H1 (cell line): ENCODE data around the gene DGKZ. TPM values are rescaled to one million over a fixed set of nuclear protein-coding genes. Genes with fewer than 3 reads are reported as not detected.
A peak's percentile ranks its signal among the peaks of the same experiment; 100 is the strongest.

Experiments used
- CTCF ChIA-PET: fragments of 300-600 bp; sonication (Branson Sonifier 250); formaldehyde crosslinking; loops from one replicate; lab custom pipeline; 2021; ENCODE audit not compliant: partially characterized antibody; lab: Charles Lee
- POLR2A ChIA-PET: fragments of 300-600 bp; sonication (Branson Sonifier 250); formaldehyde crosslinking; loops from one replicate; lab custom pipeline; 2021; ENCODE audit warnings: inconsistent platforms; ENCODE audit not compliant: partially characterized antibody; lab: Charles Lee
- DNase-seq, 2 experiments: peaks; one replicate each; pipeline versions ENCODE4 v3.0.0 to v3.0.0-alpha.2; 2010 to 2022; ENCODE audit warnings: low spot score in 2 of 2, low read depth in 1 of 2, mixed read lengths in 1 of 2
- FAIRE-seq: peaks from 2 replicates; lab custom pipeline; 2011; peaks lifted over from hg19 to GRCh38; lab: Jason Lieb, UNC
- H2AFZ ChIP-seq: 2 replicates; pipeline ENCODE4 v1.8.1; 2012; ENCODE audit warnings: low read length, inconsistent platforms
- H2AK5ac ChIP-seq: 2 replicates; pipeline ENCODE4 v1.6.1; 2013; ENCODE audit warnings: low read depth, low read length
- H2BK120ac ChIP-seq: replicated peaks from 2 replicates; pipeline ENCODE3; 2013; ENCODE audit warnings: low read depth, low read length, inconsistent platforms
- H2BK12ac ChIP-seq: 2 replicates; pipeline ENCODE4 v1.6.1; 2013; ENCODE audit warnings: low read depth, low read length
- H2BK15ac ChIP-seq: 2 replicates; pipeline ENCODE4 v1.6.1; 2013; ENCODE audit warnings: low read length
- H2BK20ac ChIP-seq: 2 replicates; pipeline ENCODE4 v1.6.1; 2013; ENCODE audit warnings: low read length
- H2BK5ac ChIP-seq: 2 replicates; pipeline ENCODE4 v1.6.1; 2013; ENCODE audit warnings: low read depth, low read length
- H3K14ac ChIP-seq: 2 replicates; pipeline ENCODE4 v1.6.1; 2013; ENCODE audit warnings: inconsistent platforms; ENCODE audit not compliant: insufficient read length
- H3K18ac ChIP-seq: 2 replicates; pipeline ENCODE4 v1.6.1; 2013; ENCODE audit warnings: low read length; ENCODE audit errors: extremely low read depth
- H3K23ac ChIP-seq: 2 replicates; pipeline ENCODE4 v1.6.1; 2013; ENCODE audit warnings: inconsistent platforms; ENCODE audit not compliant: insufficient read length
- H3K23me2 ChIP-seq: 2 replicates; pipeline ENCODE4 v1.6.1; 2013; ENCODE audit warnings: low read depth, low read length
- H3K27ac ChIP-seq: 2 replicates; pipeline ENCODE4 v1.6.1; 2011; ENCODE audit warnings: low read depth, low read length, inconsistent platforms
- H3K27me3 ChIP-seq, 4 experiments: replicated peaks in 1 of 4; 1 replicate in 1 of 4; 2 replicates in 3 of 4; pipeline versions ENCODE4 v1.6.1 to v1.8.1; 2011 to 2013; ENCODE audit warnings: low read length in 3 of 4, mild to moderate bottlenecking in 3 of 4, inconsistent platforms in 2 of 4, mixed read lengths in 2 of 4, moderate library complexity in 1 of 4; ENCODE audit not compliant: control insufficient read depth in 3 of 4, insufficient read depth in 3 of 4; ENCODE audit errors: extremely low read depth in 1 of 4
- H3K36me3 ChIP-seq, 4 experiments: 2 replicates each; pipeline versions ENCODE4 v1.6.1 to v1.8.1; 2011 to 2013; ENCODE audit warnings: mild to moderate bottlenecking in 4 of 4, low read length in 3 of 4, moderate library complexity in 2 of 4, control low read depth in 1 of 4, inconsistent platforms in 1 of 4; ENCODE audit not compliant: insufficient read depth in 4 of 4, control insufficient read depth in 2 of 4
- H3K4ac ChIP-seq: replicated peaks from 2 replicates; pipeline ENCODE3; 2013; ENCODE audit warnings: low read length, low read depth, mixed read lengths, inconsistent platforms; ENCODE audit not compliant: insufficient read length
- H3K4me1 ChIP-seq, 4 experiments: replicated peaks in 1 of 4; 1 replicate in 1 of 4; 2 replicates in 3 of 4; pipeline versions ENCODE4 v1.6.1 to v1.8.1; 2011 to 2013; ENCODE audit warnings: low read length in 3 of 4, inconsistent platforms in 2 of 4, mixed read lengths in 1 of 4; ENCODE audit not compliant: insufficient read depth in 4 of 4, control insufficient read depth in 3 of 4
- H3K4me2 ChIP-seq, 2 experiments: 2 replicates each; pipeline versions ENCODE4 v1.6.1 to v1.8.1; 2011 to 2013; ENCODE audit warnings: low read depth in 2 of 2, low read length in 2 of 2, control low read depth in 1 of 2, inconsistent platforms in 1 of 2, mild to moderate bottlenecking in 1 of 2; ENCODE audit not compliant: insufficient read depth in 1 of 2
- H3K4me3 ChIP-seq, 4 experiments: fragments of 200-600, 300-600 bp in 1 of 4; sonication (generic), shearing (Covaris generic), sonication (Bioruptor Twin) in 1 of 4; 2 replicates each; pipeline versions ENCODE4 v1.5.1 to v1.8.1; 2011 to 2016; ENCODE audit warnings: low read length in 4 of 4, low read depth in 3 of 4, control low read depth in 2 of 4, inconsistent platforms in 2 of 4, mild to moderate bottlenecking in 2 of 4, mixed read lengths in 1 of 4, moderate library complexity in 1 of 4; ENCODE audit not compliant: insufficient read depth in 2 of 4; ENCODE audit errors: extremely low read depth in 1 of 4
- H3K56ac ChIP-seq: replicated peaks from 2 replicates; pipeline ENCODE3; 2013; ENCODE audit warnings: low read depth, mild to moderate bottlenecking, mixed read lengths, low read length, inconsistent platforms; ENCODE audit not compliant: insufficient read length
- H3K79me1 ChIP-seq: 2 replicates; pipeline ENCODE4 v1.6.1; 2013; ENCODE audit warnings: low read depth, low read length, control low read depth
- H3K79me2 ChIP-seq, 2 experiments: 2 replicates each; pipeline versions ENCODE4 v1.6.1 to v1.8.1; 2012 to 2013; ENCODE audit warnings: low read length in 2 of 2, mild to moderate bottlenecking in 2 of 2, inconsistent platforms in 1 of 2; ENCODE audit not compliant: insufficient read depth in 2 of 2, control insufficient read depth in 1 of 2
- H3K9ac ChIP-seq, 4 experiments: replicated peaks in 1 of 4; 1 replicate in 1 of 4; 2 replicates in 3 of 4; pipeline versions ENCODE4 v1.6.1 to v1.8.1; 2011 to 2013; ENCODE audit warnings: low read depth in 3 of 4, low read length in 3 of 4, control low read depth in 2 of 4, mild to moderate bottlenecking in 2 of 4, moderate library complexity in 2 of 4, inconsistent platforms in 1 of 4; ENCODE audit errors: extremely low read depth in 1 of 4
- H3K9me3 ChIP-seq, 2 experiments: 2 replicates each; pipeline versions ENCODE4 v1.6.1 to v1.8.1; 2012 to 2013; ENCODE audit warnings: mild to moderate bottlenecking in 2 of 2, moderate library complexity in 2 of 2, control low read depth in 1 of 2, inconsistent platforms in 1 of 2, low read depth in 1 of 2, low read length in 1 of 2, mixed read lengths in 1 of 2; ENCODE audit not compliant: insufficient read depth in 2 of 2
- H4K20me1 ChIP-seq, 2 experiments: replicated peaks in 1 of 2; 2 replicates each; pipeline versions ENCODE3 to v1.8.1; 2011 to 2013; ENCODE audit warnings: inconsistent platforms in 2 of 2, low read length in 2 of 2, mild to moderate bottlenecking in 1 of 2; ENCODE audit not compliant: insufficient read depth in 2 of 2, control insufficient read depth in 1 of 2
- H4K5ac ChIP-seq: 2 replicates; pipeline ENCODE4 v1.6.1; 2013; ENCODE audit warnings: low read length, low read depth, mixed read lengths, inconsistent platforms; ENCODE audit not compliant: insufficient read length
- H4K8ac ChIP-seq: 2 replicates; pipeline ENCODE4 v1.8.0; 2013; ENCODE audit warnings: mild to moderate bottlenecking, moderate library complexity, low read length, inconsistent platforms; ENCODE audit not compliant: insufficient read depth; ENCODE audit errors: extremely low read depth
- H4K91ac ChIP-seq: replicated peaks from 2 replicates; pipeline ENCODE3; 2013; ENCODE audit warnings: low read length, mixed read lengths, inconsistent platforms; ENCODE audit not compliant: insufficient read length
- ASH2L ChIP-seq: fragments of 200-600, 300-600 bp; sonication (generic); IDR thresholded peaks from one replicate; pipeline ENCODE4 v1.7.1; 2017; ENCODE audit warnings: low read length
- EP300 ChIP-seq, 2 experiments: IDR thresholded peaks; 1 replicate in 1 of 2; 2 replicates in 1 of 2; pipeline ENCODE4 v1.6.1; 2011 to 2012; ENCODE audit warnings: low read depth in 2 of 2, low read length in 2 of 2, mild to moderate bottlenecking in 2 of 2, borderline replicate concordance in 1 of 2, inconsistent platforms in 1 of 2, moderate library complexity in 1 of 2
- FOSL1 ChIP-seq: IDR thresholded peaks from 2 replicates; pipeline ENCODE4 v1.6.1; 2011; ENCODE audit warnings: mild to moderate bottlenecking, low read depth, low read length, moderate library complexity; ENCODE audit not compliant: insufficient read depth
- GABPA ChIP-seq: IDR thresholded peaks from 2 replicates; pipeline ENCODE4 v1.6.1; 2011; ENCODE audit warnings: mild to moderate bottlenecking, low read length, moderate library complexity, borderline replicate concordance; ENCODE audit not compliant: insufficient read depth
- GTF2F1 ChIP-seq: IDR thresholded peaks from 2 replicates; pipeline ENCODE4 v1.6.1; 2012; ENCODE audit warnings: low read depth, low read length, improper control_type of control experiment, borderline replicate concordance
- POLR2AphosphoS5 ChIP-seq: IDR thresholded peaks from 2 replicates; pipeline ENCODE4 v1.6.1; 2011; ENCODE audit warnings: low read depth, low read length
- RFX5 ChIP-seq: IDR thresholded peaks from 2 replicates; pipeline ENCODE4 v1.6.1; 2011; ENCODE audit warnings: low read depth, low read length, improper control_type of control experiment, borderline replicate concordance
- SUZ12 ChIP-seq: fragments of 200-600 bp; sonication (generic); IDR thresholded peaks from 2 replicates; pipeline ENCODE4 v1.6.1; 2012; ENCODE audit warnings: mild to moderate bottlenecking, inconsistent platforms, low read length, moderate library complexity, mixed read lengths
- TAF7 ChIP-seq: optimal IDR thresholded peaks from 2 replicates; pipeline ENCODE3; 2011; ENCODE audit warnings: low read depth, mild to moderate bottlenecking, inconsistent platforms, low read length, moderate library complexity, borderline replicate concordance
- TBP ChIP-seq: IDR thresholded peaks from 2 replicates; pipeline ENCODE4 v1.6.1; 2011; ENCODE audit warnings: low read depth, low read length, improper control_type of control experiment
- WGBS, 2 experiments: shearing (Covaris generic) in 1 of 2; methylation state at CpG; one replicate each; pipeline versions ENCODE4 v1.1.6 to v1.1.7; 2013 to 2015; ENCODE audit warnings: low lambda C conversion rate in 2 of 2, mixed read lengths in 2 of 2, inconsistent platforms in 1 of 2, low coverage in 1 of 2, missing lambda C conversion rate in 1 of 2; ENCODE audit not compliant: insufficient replicate concordance in 2 of 2, insufficient coverage in 1 of 2, insufficient read length in 1 of 2; ENCODE audit errors: extremely low coverage in 1 of 2, missing lambda C conversion rate in 1 of 2; 5-methylcytosine and 5-hydroxymethylcytosine counted together
- polyA plus RNA-seq, 7 experiments: library from polyadenylated mRNA; depleted of rRNA in 3 of 7; stranded (reverse) in 5 of 7; unstranded in 2 of 7; fragments of >200 nt in 5 of 7; fragments of 200-250 nt in 2 of 7; gene quantifications; 1 replicate in 5 of 7; 2 replicates in 1 of 7; 4 replicates in 1 of 7; pipeline versions ENCODE4 v1.2.1 to v1.2.3, GENCODE V29; 2011 to 2013; ENCODE audit warnings: missing spikeins in 2 of 7, mixed read lengths in 2 of 7
- total RNA-seq: library from RNA; stranded (reverse); fragmentation: NEBNext Ultra II Directional; extraction: Animal tissue kit (Norgen Biotek cat#: 25700); gene quantifications from 2 replicates; pipeline ENCODE4 v1.2.1, GENCODE V29; 2021
- TF ChIP-seq, protein P1 (sequence below): IDR thresholded peaks from 2 replicates; pipeline ENCODE4 v1.6.1; 2012; ENCODE audit warnings: inconsistent platforms
- TF ChIP-seq, protein P2 (sequence below): IDR thresholded peaks from 2 replicates; pipeline ENCODE4 v1.6.1; 2011; ENCODE audit warnings: low read depth, mild to moderate bottlenecking, low read length; ENCODE audit not compliant: insufficient read depth

Gene DGKZ
- total and polyA plus RNA-seq, 2 of the 8 experiments (the other 6 are each of a cell fraction or from before 2014, with no cell fraction given), result 84.4 to 184 TPM

DNA sequence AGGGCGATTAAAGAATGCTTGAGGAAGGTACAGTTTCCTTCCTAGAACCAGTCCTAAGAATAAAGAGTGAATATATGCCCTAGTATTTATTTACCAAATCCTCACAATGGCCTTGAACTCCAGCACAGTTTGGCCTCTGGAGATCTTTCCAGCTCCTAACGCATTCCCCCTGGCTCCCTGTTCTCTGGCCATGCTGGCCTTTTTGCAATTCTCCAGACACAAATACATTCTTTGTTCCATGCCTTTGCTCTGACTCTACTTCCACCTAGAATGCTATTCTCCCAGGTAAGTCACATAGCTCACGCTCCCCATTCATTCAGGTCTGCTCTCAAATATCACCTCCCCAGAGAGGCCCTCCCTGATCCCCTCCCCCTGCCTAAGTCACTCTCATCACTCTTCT, 3.7 kb upstream of the DGKZ start:
- Histone ChIP-seq H3K4me1 (peaks cover 36 to 59% (median 47%) of the 10 kb centered on the region in 4 experiments), H4K20me1 (peaks cover 4 to 9% of the 10 kb centered on the region in 2 experiments), H4K91ac (peak overlapping the region; percentile 12), H4K5ac (no peak overlapping the region), H3K79me1 (peaks cover 10% of the 10 kb centered on the region), H3K56ac (no peak overlapping the region), H3K18ac (no peak overlapping the region; the same call in 1 of the 2 replicates), H3K9ac (no peak overlapping the region), H3K4ac (peak overlapping the region; percentile 1), H3K4me2 (0 out of 4 replicates have a peak overlapping the region, but pooled peaks of 1 of the 2 experiments have one; percentile 3), H2AK5ac (peak overlapping the region; percentile 16; the same call in 1 of the 2 replicates), H3K23me2 (peaks cover 13% of the 10 kb centered on the region), H3K27ac (no peak overlapping the region), H4K8ac (no peak overlapping the region), H3K36me3 (no peaks in the 10 kb centered on the region), H3K79me2 (peaks cover 0 to 9% of the 10 kb centered on the region in 2 experiments; a peak in 2 of 4 replicates), H3K4me3 (no peak overlapping the region), H3K23ac (no peak overlapping the region), H2BK12ac (peak overlapping the region; percentile 98; the same call in 1 of the 2 replicates), H3K9me3 (no peaks in the 10 kb centered on the region), H2BK120ac (peak overlapping the region; percentile 25), H2BK15ac (no peak overlapping the region), H3K14ac (no peak overlapping the region), H3K27me3 (peaks cover 0 to 7% (median 4%) of the 10 kb centered on the region in 4 experiments; a peak in 1 of 7 replicates), H2BK20ac (peak overlapping the region; percentile 52; the same call in 1 of the 2 replicates), H2AFZ (no peak overlapping the region), H2BK5ac (peak overlapping the region; percentile 94; the same call in 1 of the 2 replicates)
- CTCF ChIA-PET, result interaction anchor here (1.0 to 44.5 kb wide), 14 partner anchors 1 to 209 kb away, joined by 3 to 1004 read pairs (median 6); partner anchors contain the start of genes DGKZ and MDK
- WGBS, 2 experiments, result 38% methylated on average over 3 of the region's 3 CpGs; no CpG with 5 or more reads in 1 of the 2 experiments
- no peak for DNase-seq
- no peak for FAIRE-seq
- POLR2A ChIA-PET, result interaction anchor here (1.1 to 2.2 kb wide), 5 partner anchors 9 to 417 kb away, joined by 3 to 6 read pairs (median 3); no protein-coding TSS in a partner anchor
- TF ChIP-seq EP300 (IDR thresholded peaks at IDR 0.05; ENCODE audit: borderline replicate concordance in 1 of 2, low read depth in 2 of 2, low read length in 2 of 2), result no peak
- no peak for TF ChIP-seq SUZ12
- TF ChIP-seq GTF2F1, result no peak
- no peak for TF ChIP-seq ASH2L
- no peak for TF ChIP-seq GABPA
- TF ChIP-seq, protein P1, sequence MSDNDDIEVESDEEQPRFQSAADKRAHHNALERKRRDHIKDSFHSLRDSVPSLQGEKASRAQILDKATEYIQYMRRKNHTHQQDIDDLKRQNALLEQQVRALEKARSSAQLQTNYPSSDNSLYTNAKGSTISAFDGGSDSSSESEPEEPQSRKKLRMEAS, result no peak
- TF ChIP-seq TBP, result no peak
- no peak for TF ChIP-seq RFX5
- TF ChIP-seq FOSL1, result no peak
- TF ChIP-seq POLR2AphosphoS5, result no peak
- no peak for TF ChIP-seq TAF7
- TF ChIP-seq, protein P2, sequence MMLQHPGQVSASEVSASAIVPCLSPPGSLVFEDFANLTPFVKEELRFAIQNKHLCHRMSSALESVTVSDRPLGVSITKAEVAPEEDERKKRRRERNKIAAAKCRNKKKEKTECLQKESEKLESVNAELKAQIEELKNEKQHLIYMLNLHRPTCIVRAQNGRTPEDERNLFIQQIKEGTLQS, result no peak
